Adrenal gland (tissue), 12 donors: ENCODE measurements around the gene SLC9C2. TPM values are rescaled to one million over a fixed set of nuclear protein-coding genes. Genes with fewer than 3 reads are reported as not detected.
"Not testable (repeated sequence)": the region's sequence is repeated elsewhere in the genome, so short reads cannot be mapped to it uniquely, and the experiment has no call there.

Experiments
- DNase-seq, 7 donors: peaks; one replicate each; pipeline ENCODE4 v3.0.0-alpha.2; 2019 to 2020
- H3K27ac ChIP-seq, 5 donors: fragments of 200-600 bp; sonication (generic) in 4 of 5; 1 replicate in 3 of 5; 2 replicates in 2 of 5; pipeline versions ENCODE4 v1.5.1 to v1.8.0; 2016 to 2020; ENCODE audit warnings: mild to moderate bottlenecking in 1 of 5
- H3K27me3 ChIP-seq: fragments of 200-600 bp; 2 replicates; pipeline ENCODE4 v1.8.0; 2021
- H3K36me3 ChIP-seq, 2 donors: fragments of 200-600 bp; replicated peaks in 1 of 2; 1 replicate in 1 of 2; 2 replicates in 1 of 2; pipeline versions ENCODE4 v1.5.1 to v1.8.0; 2018 to 2022
- H3K4me1 ChIP-seq, 2 donors: fragments of 200-600 bp; replicated peaks in 1 of 2; 1 replicate in 1 of 2; 2 replicates in 1 of 2; pipeline versions ENCODE4 v1.5.1 to v1.8.0; 2018 to 2021
- H3K4me3 ChIP-seq, 4 donors: fragments of 200-600 bp; sonication (generic) in 3 of 4; one replicate each; pipeline ENCODE4 v1.5.1; 2016 to 2018
- H3K9me3 ChIP-seq, 3 donors: fragments of 200-600 bp; sonication (generic) in 1 of 3; replicated peaks in 1 of 3; 1 replicate in 2 of 3; 2 replicates in 1 of 3; pipeline versions ENCODE4 v1.5.1 to v1.8.0; 2016 to 2021
- POLR2A ChIP-seq, 2 donors: fragments of 450-650 bp; IDR thresholded peaks; one replicate each; pipeline ENCODE4 v1.6.1; 2017; ENCODE audit warnings: antibody characterized with exemption in 2 of 2, mild to moderate bottlenecking in 2 of 2, moderate library complexity in 1 of 2
- WGBS, 4 donors: extraction: QIAGEN DNeasy Blood & Tissue Kit in 2 of 4; methylation state at CpG; one replicate each; pipeline versions ENCODE4 v1.1.5 to v1.1.7; 2013 to 2017; 5-methylcytosine and 5-hydroxymethylcytosine counted together
- intact Hi-C, 2 donors: fragments of 100-400 bp; cut with DNase I; formaldehyde crosslinking; loops; one replicate each; pipeline versions ENCODE4 v1.14.1 to v1.15.0; 2022 to 2023
- polyA plus RNA-seq, 3 donors: library from polyadenylated mRNA; stranded (reverse); fragments of 200-250 nt in 2 of 3; fragments of 350-450 nt in 1 of 3; fragmentation: Illumina TruSeq in 1 of 3; extraction: RNeasy Lipid Tissue Mini Kit (QIAGEN cat#74804) in 1 of 3; gene quantifications; one replicate each; pipeline ENCODE4 v1.2.3, GENCODE V29; 2013 to 2014
- total RNA-seq, 9 donors: library from RNA; depleted of rRNA in 4 of 9; stranded (reverse); fragments of >200 nt in 4 of 9; fragments of 120-200 nt in 1 of 9; fragmentation: NEBNext Ultra II Directional in 1 of 9; extraction: Animal tissue kit (Norgen Biotek cat#: 25700) in 1 of 9; gene quantifications; one replicate each; pipeline versions ENCODE4 v1.1.0 to v1.2.4, GENCODE V29; 2013 to 2023
- TF ChIP-seq, protein P1 (sequence below), 6 experiments: fragments of 450-650 bp in 4 of 6; fragments of 200-600 bp in 2 of 6; sonication (generic) in 1 of 6; IDR thresholded peaks; 1 replicate in 5 of 6; 2 replicates in 1 of 6; pipeline versions ENCODE4 v1.5.1 to v1.8.0; 2016 to 2021; ENCODE audit warnings: antibody characterized with exemption in 6 of 6, mild to moderate bottlenecking in 2 of 6, moderate library complexity in 1 of 6
- donor health status: healthy with polysubstance abuse.
- donor health status: Bipolar disorder and iron deficiency.
- donor health status: DM: yes; HTN: yes; CAD: no.
- donor health status: DM: no; HTN: no; CAD: no.
- donor health status: DM: no; HTN: no; CAD: no.
- donor health status: DM: yes; HTN: yes; CAD: no.

Gene SLC9C2
- total and polyA plus RNA-seq, 12 donors = 0.11 to 1.2 (median 0.33) TPM; not detected in 4

DNA sequence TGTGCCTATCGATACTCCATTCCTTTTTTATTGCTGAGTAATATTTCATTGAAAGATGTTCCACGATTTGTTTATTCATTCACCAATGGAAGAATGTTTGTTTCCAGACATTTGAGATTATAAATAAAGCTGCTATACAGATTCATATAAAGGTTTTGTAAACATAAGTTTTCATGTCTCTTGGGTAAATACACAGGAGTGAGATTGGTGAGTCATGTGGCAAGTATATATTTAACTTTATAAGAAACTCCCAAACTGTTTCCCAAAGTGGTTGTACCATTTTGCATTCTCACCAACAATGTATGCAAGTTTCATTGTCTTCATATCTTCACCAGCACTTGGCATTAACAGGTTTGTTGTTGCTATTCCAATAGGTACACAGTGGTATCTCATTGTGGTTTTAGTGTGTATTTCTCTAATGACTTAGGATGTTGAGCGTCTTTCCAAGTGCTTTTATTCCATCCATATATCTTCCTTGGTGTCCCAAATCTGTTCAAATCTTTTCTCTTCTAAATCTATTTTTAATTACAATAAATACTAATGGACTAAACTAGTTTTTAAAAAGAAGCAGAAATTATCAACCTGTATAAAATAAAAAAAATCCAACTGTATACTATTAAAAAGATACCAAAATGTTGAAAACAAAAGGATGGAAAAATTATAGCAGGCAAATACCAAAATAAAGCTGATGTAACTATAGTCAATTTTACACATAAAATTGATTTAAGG, 6.6 kb downstream of the SLC9C2 start:
- TF ChIP-seq, protein P1, sequence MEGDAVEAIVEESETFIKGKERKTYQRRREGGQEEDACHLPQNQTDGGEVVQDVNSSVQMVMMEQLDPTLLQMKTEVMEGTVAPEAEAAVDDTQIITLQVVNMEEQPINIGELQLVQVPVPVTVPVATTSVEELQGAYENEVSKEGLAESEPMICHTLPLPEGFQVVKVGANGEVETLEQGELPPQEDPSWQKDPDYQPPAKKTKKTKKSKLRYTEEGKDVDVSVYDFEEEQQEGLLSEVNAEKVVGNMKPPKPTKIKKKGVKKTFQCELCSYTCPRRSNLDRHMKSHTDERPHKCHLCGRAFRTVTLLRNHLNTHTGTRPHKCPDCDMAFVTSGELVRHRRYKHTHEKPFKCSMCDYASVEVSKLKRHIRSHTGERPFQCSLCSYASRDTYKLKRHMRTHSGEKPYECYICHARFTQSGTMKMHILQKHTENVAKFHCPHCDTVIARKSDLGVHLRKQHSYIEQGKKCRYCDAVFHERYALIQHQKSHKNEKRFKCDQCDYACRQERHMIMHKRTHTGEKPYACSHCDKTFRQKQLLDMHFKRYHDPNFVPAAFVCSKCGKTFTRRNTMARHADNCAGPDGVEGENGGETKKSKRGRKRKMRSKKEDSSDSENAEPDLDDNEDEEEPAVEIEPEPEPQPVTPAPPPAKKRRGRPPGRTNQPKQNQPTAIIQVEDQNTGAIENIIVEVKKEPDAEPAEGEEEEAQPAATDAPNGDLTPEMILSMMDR (IDR thresholded peaks at IDR 0.05) = no peak
- no peak for TF ChIP-seq POLR2A (IDR thresholded peaks at IDR 0.05)
- Histone ChIP-seq H3K36me3 (no peaks in the 10 kb centered on the region), H3K9me3 (no peaks in the 10 kb centered on the region), H3K27me3 (no peaks in the 10 kb centered on the region), H3K4me3 (no peak overlapping the region), H3K4me1 (no peaks in the 10 kb centered on the region), H3K27ac (no peak overlapping the region)
- DNase-seq = no peak
- intact Hi-C loops = no loop called here
- WGBS, 4 donors = 85 to 93% (median 89%) methylated on average over 3 of the region's 3 CpGs

DNA sequence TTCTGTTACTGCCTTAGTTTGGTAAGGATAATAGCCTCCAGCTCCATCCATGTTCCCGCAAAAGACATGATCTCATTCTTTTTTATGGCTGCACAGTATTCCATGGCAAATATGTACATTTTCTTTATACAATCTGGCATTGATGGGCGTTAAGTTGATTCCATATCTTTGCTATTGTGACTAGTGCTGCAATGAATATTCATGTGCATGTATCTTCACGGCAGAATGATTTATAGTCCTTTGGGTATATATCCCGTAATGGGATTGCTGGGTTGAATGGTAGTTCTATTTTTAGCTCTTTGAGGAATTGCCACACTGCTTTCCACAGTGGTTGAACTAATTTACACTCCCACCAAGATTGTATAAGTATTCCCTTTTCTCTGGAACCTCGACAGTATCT, 11.7 kb downstream of the SLC9C2 start:
- H3K4me1 ChIP-seq, H3K27me3 ChIP-seq, H3K9me3 ChIP-seq, DNase-seq, H3K4me3 ChIP-seq, H3K36me3 ChIP-seq, intact Hi-C loops, H3K27ac ChIP-seq: not testable (repeated sequence)
- 83 to 85% (median 83%) methylated on average over 5 of the region's 5 CpGs for WGBS, 4 donors

DNA sequence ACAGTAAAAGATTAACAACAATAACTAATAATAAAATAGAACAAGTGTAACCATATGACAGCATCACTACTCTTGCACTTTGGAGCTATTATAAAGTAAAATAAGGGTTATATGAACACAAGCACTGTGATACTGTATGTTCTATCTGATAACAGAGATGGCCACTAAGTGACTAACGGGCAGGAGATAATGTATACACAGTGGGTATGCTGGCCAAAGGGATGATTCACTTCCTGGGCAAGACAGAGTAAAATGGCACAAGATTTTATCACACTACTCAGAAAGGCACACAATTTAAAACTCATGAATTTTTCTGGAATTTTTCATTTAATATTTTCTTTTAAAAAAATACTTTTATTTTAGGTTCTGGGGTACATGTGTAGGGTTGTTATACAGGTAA, 12.3 kb downstream of the SLC9C2 start:
- Histone ChIP-seq H3K4me1 (no peaks in the 10 kb centered on the region), H3K36me3 (no peaks in the 10 kb centered on the region), H3K27me3 (no peaks in the 10 kb centered on the region), H3K9me3 (no peaks in the 10 kb centered on the region), H3K4me3 (no peak overlapping the region), H3K27ac (no peak overlapping the region)
- DNase-seq = no peak
- intact Hi-C loops = no loop called here
- TF ChIP-seq, protein P1 (IDR thresholded peaks at IDR 0.05) = no peak
- no peak for TF ChIP-seq POLR2A (IDR thresholded peaks at IDR 0.05)
- WGBS, 4 donors = 36 to 51% (median 40%) methylated on average over 1 of the region's 1 CpG

DNA sequence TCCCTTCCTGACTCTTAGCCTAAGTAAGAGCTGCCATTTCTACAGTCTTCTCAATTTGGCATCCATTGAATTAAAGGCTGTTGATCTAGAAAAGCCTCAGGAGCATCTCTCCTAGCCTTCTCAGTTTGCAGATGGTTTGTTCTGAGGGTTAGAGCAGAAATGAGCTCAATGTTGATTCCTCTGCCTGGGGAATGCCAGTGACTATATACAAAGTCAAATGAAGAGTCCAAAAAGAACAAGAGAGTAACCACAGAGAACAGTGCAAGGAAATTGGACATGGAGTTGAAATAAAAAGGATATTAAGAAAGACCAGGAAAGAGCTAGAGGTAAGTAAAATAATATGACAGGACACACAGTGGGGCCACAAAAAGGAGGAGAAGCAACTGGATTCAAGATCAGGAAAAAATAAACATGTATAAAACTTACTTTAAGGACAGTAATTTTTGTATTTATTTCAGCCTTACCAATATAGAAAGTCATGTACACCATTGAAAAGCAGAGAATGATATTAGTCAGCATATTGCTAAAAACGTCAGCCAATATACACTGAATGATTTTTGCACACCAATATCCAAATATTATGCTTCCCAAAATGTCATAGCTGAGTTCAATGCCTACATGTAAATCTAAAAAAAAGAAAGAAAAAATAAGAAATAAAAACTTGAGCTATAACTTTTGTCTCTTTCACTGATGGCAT, 21.3 kb downstream of the SLC9C2 start:
- no peak for TF ChIP-seq POLR2A (IDR thresholded peaks at IDR 0.05)
- TF ChIP-seq, protein P1 (IDR thresholded peaks at IDR 0.05) = no peak
- no peaks in the 10 kb centered on the region for H3K9me3 ChIP-seq
- DNase-seq = no peak
- H3K4me3 ChIP-seq = no peak overlapping the region
- H3K27me3 ChIP-seq = no peaks in the 10 kb centered on the region
- H3K27ac ChIP-seq = no peak overlapping the region
- no peaks in the 10 kb centered on the region for H3K36me3 ChIP-seq
- intact Hi-C loops = no loop called here
- WGBS, 4 donors = 47 to 63% (median 55%) methylated on average over 1 of the region's 1 CpG
- no peaks in the 10 kb centered on the region for H3K4me1 ChIP-seq
